ENCODE results near the gene CRKL. TPM values are rescaled to one million over a fixed set of nuclear protein-coding genes. Genes with fewer than 3 reads are reported as not detected.
"Not testable (repeated sequence)": the region's sequence is repeated elsewhere in the genome, so short reads cannot be mapped to it uniquely, and the experiment has no call there.

CRKL gene
- total RNA-seq, 2 donors from 2014 or later: 51.3 to 60.9 TPM

DNA sequence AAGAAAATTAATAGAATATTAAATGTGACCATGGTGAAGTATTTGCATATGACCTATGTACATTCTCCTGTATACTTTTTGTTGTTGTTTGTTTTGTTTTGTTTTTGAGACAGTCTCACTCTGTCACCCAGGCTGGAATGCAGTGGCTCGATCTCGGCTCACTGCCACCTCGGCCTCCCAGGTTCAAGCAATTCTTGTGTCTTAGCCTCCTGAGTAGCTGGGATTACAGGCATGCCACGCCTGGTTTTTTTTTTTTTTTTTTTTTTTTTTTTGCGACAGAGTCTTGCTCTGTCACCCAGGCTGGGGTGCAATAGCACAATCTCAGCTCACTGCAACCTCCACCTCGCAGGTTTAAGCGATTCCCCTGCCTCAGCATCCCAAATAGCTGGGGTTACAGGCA lies 19.5 kb upstream of the CRKL start:
- ATAC-seq; DNase-seq; intact Hi-C loops (cut with DNase I, micrococcal nuclease): not testable (repeated sequence)

DNA sequence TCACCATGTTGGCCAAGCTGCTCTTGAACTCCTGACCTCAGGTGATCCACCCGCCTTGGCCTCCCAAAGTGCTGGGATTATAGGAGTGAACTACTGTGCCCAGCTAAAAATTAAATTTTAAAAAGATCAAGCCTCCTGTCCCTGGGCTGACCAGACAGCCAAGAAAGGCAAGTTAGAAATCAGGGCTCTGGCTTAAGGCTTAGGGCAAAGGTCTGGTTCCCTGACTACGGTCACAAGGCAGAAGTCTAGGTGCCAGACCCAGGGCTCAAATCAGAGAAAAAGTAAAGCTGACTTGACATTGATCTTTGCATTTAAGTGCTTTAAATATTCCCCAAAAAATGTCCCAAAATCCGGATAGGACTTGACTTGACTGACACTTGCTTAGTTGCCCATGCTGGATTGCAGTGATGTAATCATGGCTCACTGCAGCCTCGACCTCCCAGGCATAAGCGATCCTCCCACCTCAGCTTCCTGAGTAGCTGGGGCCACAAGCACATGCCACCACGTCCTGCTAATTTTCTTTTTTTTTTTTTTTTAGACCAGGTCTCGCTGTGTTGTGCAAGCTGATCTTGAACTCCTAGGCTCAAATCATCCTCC lies 17.3 kb upstream of the CRKL start:
- intact Hi-C loops (cut with DNase I, micrococcal nuclease): no loop called here
- DNase-seq: no peak
- ATAC-seq: no peak

DNA sequence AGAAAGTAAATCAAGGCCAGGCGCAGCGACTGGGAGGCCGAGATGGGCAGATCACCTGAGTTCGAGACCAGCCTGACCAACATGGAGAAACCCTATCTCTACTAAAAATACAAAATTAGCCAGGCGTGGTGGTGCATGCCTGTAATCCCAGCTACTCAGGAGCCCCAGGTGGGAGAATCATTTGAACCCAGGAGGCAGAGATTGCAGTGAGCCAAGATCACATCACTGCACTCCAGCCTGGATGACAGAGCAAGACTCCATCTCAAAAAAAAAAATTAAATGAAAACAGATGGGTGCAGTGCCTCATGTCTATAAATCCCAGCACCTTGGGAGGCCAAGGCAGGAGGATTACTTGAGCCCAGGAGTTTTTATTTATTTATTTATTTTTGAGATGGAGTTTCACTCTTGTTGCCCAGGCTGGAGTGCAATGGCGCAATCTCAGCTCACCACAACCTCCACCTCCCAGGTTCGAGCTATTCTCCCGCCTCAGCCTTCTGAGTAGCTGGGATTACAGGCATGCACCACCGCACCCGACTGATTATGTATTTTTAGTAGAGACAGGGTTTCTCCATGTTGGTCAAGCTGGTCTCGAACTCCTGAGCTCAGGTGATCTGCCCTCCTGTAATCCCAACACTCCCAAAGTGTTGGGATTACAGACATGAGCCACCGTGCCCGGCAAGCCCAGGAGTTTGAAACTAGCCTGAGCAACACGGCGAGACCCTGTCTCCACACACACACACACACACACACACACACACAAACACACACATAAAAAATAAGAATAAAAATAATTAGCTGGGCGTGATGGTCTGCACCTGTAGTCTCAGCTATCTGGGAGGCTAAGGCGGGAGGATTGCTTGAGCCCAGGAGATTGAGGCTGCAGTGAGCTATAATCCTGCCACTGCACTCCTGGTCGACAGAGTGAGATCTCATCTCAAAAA lies 15.8 kb upstream of the CRKL start:
- ATAC-seq; intact Hi-C loops (cut with DNase I, micrococcal nuclease); DNase-seq: not testable (repeated sequence)

DNA sequence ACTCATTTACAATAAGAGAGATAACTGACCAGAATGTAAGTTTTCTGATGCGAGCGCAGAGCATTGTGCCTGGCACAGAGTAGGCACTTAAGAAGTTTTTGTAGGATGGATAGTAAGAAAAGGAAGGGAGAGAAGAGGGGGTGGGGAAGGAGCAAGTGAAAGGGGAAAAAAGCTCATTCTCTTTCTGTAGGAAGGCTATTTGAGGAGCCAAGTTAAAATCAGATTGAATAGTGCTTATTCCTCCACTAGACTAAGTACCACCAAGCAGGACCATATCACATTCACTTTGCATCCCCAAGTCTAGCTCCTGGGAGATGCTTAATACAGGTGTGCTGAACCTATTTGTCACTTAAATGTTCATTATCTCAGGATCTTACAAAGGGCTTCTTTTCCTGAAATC lies 14.1 kb upstream of the CRKL start:
- ATAC-seq: no peak
- intact Hi-C loops (cut with DNase I, micrococcal nuclease): no loop called here
- no peak for DNase-seq

DNA sequence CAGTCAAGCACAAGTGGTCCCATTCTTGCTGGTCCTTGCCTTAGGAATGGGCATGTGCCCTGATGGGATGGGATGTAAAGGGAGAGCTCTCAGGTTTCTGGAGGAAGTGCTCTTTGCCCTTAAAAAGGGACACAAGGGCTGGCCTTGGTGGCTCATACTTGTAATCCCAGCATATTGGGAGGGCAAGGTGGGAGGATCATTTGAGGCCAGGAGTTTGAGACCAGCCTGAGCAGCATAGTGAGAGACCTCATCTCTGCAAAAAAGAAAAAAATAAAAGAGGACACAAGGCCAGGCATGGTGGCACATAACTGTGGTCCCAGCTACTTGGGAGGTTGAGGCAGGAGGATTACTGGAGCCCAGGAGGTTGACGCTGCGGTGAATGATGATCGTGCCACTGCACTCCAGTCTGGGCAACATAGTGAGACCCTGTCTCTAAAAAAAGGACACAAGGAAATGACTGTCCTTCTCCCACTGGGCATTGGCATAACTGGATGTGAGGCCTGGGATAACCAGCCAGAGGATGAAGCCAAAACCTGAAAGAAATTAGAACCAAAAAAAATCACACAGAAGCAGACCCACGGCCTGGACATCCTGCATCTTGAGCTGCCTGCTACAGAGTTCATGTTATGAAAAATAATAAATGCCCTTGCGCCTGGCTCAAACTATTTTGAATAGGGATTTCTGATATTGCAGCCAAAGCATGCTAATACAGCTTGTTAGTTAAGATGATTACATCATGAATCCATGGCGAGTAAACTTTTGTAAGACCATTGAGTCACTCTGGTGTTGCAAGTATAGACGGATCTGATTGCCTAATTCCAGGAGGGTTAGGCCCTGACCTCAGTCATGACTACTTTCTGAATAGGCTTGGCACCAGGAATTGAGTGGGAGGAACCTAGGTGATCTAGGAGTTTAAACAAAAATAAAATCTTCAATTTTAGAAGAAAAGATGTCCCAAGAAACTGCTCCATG lies 12.9 kb upstream of the CRKL start:
- DNase-seq (no peak), ATAC-seq (no peak)
- intact Hi-C loops (cut with DNase I, micrococcal nuclease): no loop called here

DNA sequence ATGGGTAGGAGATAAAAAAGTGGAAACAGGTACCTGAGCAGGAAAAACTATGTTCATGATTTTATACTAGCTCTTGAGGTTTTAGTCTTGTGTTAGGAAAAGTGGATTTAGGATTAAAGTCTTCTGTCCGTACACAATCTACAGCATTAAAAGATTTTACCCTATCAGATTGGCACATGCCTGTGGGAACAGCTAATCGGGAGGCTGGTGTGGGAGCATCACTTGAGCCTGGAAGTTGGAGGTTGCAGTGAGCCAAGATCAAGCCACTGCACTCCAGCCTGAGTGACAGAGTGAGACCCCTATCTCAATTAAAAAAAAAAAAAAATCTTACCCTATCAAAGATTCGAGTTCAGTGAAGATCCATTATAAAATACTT lies 12.2 kb upstream of the CRKL start:
- no peak for ATAC-seq
- intact Hi-C loops (cut with DNase I, micrococcal nuclease): no loop called here
- no peak for DNase-seq

DNA sequence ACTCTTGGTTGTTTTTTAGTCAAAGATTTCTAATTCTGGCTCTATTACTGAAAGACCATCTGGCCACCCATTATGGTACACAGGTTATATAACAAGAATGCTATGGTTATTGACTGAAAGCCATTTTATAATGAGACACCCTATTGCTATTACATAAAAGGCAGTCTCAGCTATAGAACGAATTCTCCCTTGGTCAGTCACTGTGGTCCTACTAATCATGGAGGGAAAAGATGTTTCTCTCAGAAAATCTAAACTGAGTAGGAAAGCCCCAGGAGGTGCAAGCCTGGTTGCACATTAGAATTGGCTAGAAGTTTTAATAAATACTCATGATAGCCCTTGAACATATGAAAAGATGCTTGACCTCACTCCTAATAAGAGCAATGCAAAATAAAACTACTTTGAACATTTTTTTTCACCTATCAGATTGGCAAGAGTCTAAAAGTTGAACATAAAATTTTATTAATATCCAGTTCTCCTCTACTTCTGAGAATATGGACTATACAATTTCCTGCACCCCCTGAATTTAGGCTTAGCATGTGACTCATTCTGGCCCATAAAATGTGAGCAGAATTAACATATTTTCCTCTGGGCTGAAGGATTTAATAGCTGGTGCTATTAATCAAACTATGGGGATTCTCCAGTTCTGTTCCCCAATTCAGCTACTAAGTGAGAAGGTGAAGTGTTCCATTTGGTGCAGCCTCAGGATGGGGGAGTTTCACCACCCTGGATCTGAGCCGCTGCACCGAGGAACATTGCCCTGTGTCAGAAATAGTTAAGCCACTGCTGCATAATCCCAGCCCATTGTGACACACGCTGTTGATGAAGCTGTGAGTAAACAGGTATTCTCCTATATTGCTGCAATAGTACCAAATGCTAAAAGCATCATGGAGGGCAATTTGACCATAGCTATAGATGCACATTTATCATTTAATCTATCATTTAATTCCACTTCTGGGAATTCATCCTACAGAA lies 11.5 kb upstream of the CRKL start:
- intact Hi-C loops (cut with DNase I, micrococcal nuclease): no loop called here

DNA sequence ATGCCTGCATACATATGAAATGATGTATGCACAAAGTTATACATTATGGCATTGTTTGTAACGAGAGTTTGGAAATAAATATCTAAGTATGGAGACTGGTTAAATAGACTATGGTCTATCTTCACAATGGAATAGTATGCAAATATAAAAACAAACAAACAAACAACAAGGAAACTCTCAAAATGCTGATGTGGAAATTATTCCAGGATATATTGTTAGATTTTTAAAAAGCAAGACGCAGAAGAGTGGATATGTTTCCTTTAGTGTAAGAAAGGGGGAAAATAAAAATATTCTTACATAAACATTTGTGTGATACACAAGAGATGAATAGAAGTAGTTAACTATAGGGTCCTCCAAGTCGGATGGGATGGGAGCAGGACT lies 10.8 kb upstream of the CRKL start:
- intact Hi-C loops (cut with DNase I, micrococcal nuclease): no loop called here
- ATAC-seq (no peak), DNase-seq (no peak)

More for the DNA sequence above, 11.5 kb upstream of the CRKL start:
- ATAC-seq: no peak
- no peak for DNase-seq

DNA sequence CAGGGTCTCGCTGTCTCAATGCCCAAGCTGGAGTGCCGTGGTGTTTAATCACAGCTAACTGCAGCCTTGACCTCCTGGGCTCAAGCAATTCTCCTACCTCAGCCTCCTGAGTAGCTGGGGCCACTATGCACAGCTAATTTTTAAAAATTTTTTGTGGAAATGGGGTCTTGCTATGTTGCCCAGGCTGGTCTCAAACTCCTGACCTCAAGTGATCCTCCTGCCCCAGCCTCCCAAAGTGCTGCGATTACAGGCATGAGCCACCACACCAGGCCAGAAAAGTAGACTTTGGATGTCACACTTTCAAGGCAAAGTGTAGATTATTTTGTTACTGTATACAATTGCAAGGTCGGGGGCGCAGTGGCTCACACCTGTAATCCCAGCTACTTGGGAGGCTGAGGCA lies 8.5 kb upstream of the CRKL start:
- intact Hi-C loops (cut with DNase I, micrococcal nuclease); ATAC-seq; DNase-seq: not testable (repeated sequence)

DNA sequence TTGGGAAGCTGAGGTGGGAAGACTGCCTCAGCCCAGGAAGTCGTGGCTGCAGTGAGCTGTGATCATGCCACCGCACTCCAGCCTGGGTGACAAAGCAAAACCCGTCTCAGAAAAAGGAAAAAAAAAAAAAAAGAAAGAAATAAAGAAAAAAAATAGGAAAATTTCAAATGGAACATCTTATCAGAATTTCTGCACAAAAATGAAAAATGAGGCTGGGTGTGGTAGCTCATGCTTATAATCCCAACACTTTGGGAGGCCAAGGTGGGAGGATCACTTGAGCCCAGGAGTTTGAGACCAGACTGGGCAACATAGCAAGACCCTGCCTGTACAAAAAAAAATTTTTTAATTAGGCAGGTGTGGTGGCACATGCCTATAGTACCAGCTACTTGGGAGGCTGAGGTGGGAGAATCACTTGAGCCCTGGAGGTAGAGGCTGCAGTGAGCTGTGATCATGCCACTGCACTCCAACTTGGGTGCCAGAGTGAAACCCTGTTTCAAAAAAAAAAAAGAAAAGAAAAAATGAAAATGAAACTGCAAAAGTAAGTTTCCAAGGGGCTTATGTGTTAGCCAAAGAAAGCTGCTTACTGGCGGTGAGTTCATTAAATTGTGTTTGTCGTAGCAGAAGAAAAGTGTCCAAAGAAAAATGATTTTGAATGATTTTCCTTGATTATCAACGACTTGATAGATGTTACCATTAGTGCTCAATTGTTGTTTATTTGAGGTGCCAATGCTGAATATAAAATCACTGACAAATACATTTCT lies 7.5 kb upstream of the CRKL start:
- DNase-seq: no peak
- no peak for ATAC-seq
- intact Hi-C loops (cut with DNase I, micrococcal nuclease): loop anchor here in 1 of 2 donors (10.0 kb wide), 1 partner anchor 45 kb away; no protein-coding TSS in a partner anchor

DNA sequence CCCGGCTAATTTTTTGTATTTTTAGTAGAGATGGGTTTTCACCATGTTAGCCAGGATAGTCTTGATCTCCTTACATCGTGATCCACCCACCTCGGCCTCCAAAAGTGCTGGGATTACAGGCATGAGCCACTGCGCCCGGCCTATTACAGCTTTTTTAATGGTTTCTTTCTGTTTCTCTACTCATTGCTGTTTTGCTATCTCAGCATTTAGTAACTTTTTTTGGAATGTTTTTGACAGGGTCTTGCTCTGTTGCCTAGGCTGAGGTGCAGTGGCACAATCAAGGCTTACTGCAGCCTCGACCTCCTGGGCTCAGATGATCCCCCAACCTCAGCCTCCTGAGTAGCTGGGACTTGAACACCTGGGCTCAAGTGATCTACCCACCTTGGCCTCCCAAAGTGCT lies 4.7 kb upstream of the CRKL start:
- DNase-seq: no peak
- intact Hi-C loops (cut with DNase I, micrococcal nuclease): loop anchor here in 1 of 2 donors (10.0 kb wide), 1 partner anchor 48 kb away; no protein-coding TSS in a partner anchor
- no peak for ATAC-seq

DNA sequence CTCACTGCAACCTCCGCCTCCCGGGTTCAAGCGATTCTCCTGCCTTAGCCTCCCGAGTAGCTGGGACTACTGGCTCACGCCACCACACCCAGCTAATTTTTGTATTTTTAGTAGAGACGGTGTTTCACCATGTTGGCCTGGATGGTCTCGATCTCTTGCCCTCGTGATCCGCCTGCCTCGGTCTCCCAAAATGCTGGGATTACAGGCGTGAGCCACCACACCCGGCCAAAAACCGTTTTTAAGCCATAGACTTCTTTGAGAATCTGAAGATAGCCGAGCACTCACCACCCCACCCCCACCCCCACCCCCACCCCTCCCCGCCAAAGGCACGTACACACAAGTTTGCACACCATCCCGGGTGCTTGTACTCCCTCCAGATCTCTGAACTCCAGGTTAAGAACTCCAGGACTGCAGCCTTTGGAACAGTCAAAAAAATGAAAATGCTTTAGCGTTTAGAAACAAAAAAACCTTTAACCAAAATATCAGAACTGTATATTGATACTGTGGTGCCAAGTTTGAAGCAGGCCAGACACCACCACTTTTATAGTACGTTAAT lies 1.5 kb downstream of the CRKL start:
- intact Hi-C loops (cut with DNase I, micrococcal nuclease): loop anchor here in 1 of 2 donors (10.0 kb wide), 1 partner anchor 54 kb away; no protein-coding TSS in a partner anchor

DNA sequence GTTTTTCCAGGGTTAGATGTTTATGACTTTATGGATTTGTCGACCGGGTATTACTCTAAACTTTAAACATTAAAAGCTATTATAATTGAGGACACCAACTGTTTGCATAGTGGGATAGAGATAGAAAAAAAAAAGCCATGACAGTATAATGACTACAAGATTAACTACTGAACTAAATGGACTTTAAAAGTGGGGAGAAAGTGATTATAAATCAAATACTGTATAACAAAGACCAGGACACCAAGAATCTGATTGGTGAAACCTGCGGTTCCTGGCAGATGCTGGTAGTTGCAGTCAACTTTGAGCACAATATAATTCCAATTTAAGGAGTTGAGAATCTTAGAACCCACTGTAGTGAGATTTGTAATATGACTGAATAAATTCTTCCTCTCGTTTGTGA lies 2.5 kb downstream of the CRKL start:
- ATAC-seq (no peak), DNase-seq (no peak)
- intact Hi-C loops (cut with DNase I, micrococcal nuclease): loop anchor here in 1 of 2 donors (10.0 kb wide), 1 partner anchor 55 kb away; no protein-coding TSS in a partner anchor

More for the DNA sequence above, 1.5 kb downstream of the CRKL start:
- ATAC-seq (no peak), DNase-seq (no peak)

DNA sequence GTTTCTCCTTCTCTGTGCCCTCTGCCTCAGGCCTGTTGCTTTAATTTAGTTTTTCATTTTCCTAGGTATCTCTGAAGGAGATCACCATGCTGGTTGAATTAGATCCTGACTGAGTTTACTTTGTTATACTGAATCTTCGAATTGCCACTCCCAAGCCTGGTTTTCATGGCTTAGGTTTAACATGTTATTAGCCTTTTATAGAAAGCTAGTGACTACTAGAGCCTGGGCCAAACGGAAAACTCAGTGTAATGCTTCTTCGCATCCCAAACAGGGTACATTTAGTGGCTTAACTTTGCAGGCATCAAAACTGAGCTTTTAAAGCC lies 3.6 kb downstream of the CRKL start:
- intact Hi-C loops (cut with DNase I, micrococcal nuclease): no loop called here
- DNase-seq (no peak), ATAC-seq (no peak)

DNA sequence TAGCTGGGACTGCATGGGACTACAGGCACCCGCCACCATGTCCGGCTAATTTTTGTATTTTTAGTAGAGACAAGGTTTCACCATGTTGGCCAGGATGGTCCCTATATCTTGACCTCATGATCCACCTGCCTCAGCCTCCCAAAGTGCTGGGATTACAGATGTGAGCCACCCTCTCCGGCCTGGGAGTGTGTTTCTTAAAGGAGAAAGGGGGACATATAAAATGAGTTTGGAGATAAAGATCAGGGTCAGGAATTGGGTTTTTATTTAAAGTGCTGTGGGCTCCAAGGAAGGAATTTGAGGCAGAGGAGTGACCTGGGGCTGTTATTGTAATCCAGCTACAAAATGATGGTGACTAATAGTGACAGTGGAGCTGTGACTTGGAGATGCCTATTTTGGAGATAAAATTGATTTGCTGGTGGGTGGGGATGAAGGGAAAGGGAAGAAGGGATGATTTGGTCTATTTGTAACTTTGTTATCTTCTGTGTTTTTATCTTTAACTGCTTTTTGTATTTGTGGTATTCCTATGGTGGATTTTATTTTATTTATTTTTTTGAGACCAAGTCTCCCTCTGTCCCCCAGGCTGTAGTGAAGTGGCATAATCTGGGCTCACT lies 5.0 kb downstream of the CRKL start:
- intact Hi-C loops (cut with DNase I, micrococcal nuclease): no loop called here
- no peak for DNase-seq
- no peak for ATAC-seq

DNA sequence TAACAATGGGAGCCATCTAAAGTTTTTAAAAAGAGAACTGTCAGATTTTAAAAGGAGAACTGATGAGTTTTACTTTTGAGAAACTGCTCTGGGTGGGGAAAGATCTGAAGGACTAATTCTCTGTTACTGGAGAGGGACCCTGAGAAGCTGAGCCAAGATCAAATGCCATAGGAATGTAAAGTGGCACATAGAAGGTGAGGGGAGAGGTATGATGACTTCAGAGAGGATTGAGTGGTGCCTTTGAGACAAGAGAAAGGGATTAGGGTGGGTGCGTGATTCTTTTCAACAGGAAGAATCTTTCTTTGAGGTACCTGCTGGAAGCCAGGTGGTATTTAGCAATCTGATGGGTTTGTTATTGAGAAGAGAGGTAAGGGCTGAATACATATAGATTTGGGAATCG lies 9.0 kb downstream of the CRKL start:
- ATAC-seq: no peak
- DNase-seq: no peak

More for the DNA sequence above, 9.0 kb downstream of the CRKL start:
- intact Hi-C loops (cut with DNase I, micrococcal nuclease): no loop called here
